OCI-LY7 (cell line): ENCODE results near the gene EIF2S2. TPM values are rescaled to one million over a fixed set of nuclear protein-coding genes. Genes with fewer than 3 reads are reported as not detected.

Experiments
- BruUV-seq: library from RNA; stranded (reverse); fragments of 400-500 nt; replicated peaks from 2 replicates; lab custom pipeline; 2021; lab: Mats Ljungman, UMichigan
- CTCF ChIA-PET: fragments of 300-600 bp; sonication (Branson Sonifier 250); formaldehyde crosslinking; loops from one replicate; lab custom pipeline; 2022; ENCODE audit warnings: antibody characterized with exemption; ENCODE audit not compliant: unreplicated experiment; lab: Charles Lee
- POLR2A ChIA-PET: fragments of 300-600 bp; sonication (Branson Sonifier 250); formaldehyde crosslinking; loops from one replicate; lab custom pipeline; 2022; ENCODE audit warnings: antibody characterized with exemption; lab: Charles Lee
- DNase-seq: peaks from one replicate; pipeline ENCODE4 v3.0.0-alpha.2; 2015; ENCODE audit warnings: low spot score
- H2AFZ ChIP-seq: fragments of 200-600 bp; sonication (generic), shearing (Covaris generic); 2 replicates; pipeline ENCODE4 v1.6.1; 2014; ENCODE audit warnings: mild to moderate bottlenecking, antibody characterized with exemption, low read length, moderate library complexity
- H3K27ac ChIP-seq: fragments of 200-600 bp; sonication (generic); 2 replicates; pipeline ENCODE4 v1.5.1; 2014; ENCODE audit warnings: mixed run types, low read depth, mild to moderate bottlenecking, moderate library complexity, low read length, inconsistent platforms; ENCODE audit not compliant: poor library complexity, severe bottlenecking
- H3K36me3 ChIP-seq: fragments of 200-600 bp; sonication (generic); 2 replicates; pipeline ENCODE4 v1.6.1; 2014; ENCODE audit warnings: mild to moderate bottlenecking, antibody characterized with exemption, low read length, moderate library complexity, mixed read lengths; ENCODE audit not compliant: insufficient read depth
- H3K4me1 ChIP-seq: fragments of 200-600 bp; sonication (generic); 2 replicates; pipeline ENCODE4 v1.5.1; 2014; ENCODE audit warnings: mild to moderate bottlenecking, low read length; ENCODE audit not compliant: insufficient read depth, poor library complexity, severe bottlenecking
- H3K4me2 ChIP-seq: fragments of 200-600 bp; sonication (generic); 2 replicates; pipeline ENCODE4 v1.6.1; 2014; ENCODE audit warnings: mild to moderate bottlenecking, low read length
- H3K4me3 ChIP-seq: fragments of 200-600 bp; sonication (generic); 2 replicates; pipeline ENCODE4 v1.5.1; 2014; ENCODE audit warnings: mild to moderate bottlenecking, low read depth, low read length; ENCODE audit not compliant: poor library complexity, severe bottlenecking
- H3K79me2 ChIP-seq: fragments of 200-600 bp; sonication (generic); 2 replicates; pipeline ENCODE4 v1.6.1; 2016; ENCODE audit warnings: low read depth, mild to moderate bottlenecking, low read length, moderate library complexity, mixed read lengths; ENCODE audit not compliant: insufficient read depth
- H3K9me2 ChIP-seq: fragments of 200-600 bp; sonication (generic); 2 replicates; pipeline ENCODE4 v1.6.1; 2016; ENCODE audit warnings: mild to moderate bottlenecking, low read length, mixed read lengths; ENCODE audit not compliant: insufficient read depth
- H3K9me3 ChIP-seq: fragments of 200-600 bp; sonication (generic); 2 replicates; pipeline ENCODE4 v1.6.1; 2014; ENCODE audit warnings: mild to moderate bottlenecking, mixed run types, low read length, mixed read lengths
- H4K20me1 ChIP-seq: fragments of 200-600 bp; sonication (generic); 2 replicates; pipeline ENCODE4 v1.6.1; 2014; ENCODE audit warnings: mild to moderate bottlenecking, antibody characterized with exemption, low read length, moderate library complexity, mixed read lengths; ENCODE audit not compliant: insufficient read depth
- EZH2phosphoT487 ChIP-seq: fragments of 200-600 bp; sonication (generic); IDR thresholded peaks from 2 replicates; pipeline ENCODE4 v1.6.1; 2018; ENCODE audit warnings: low read depth, borderline replicate concordance, mild to moderate bottlenecking, mixed run types, antibody characterized with exemption, low read length, moderate library complexity, mixed read lengths
- intact Hi-C: fragments of 100-400 bp; cut with micrococcal nuclease; formaldehyde crosslinking; loops from one replicate; pipeline ENCODE4 v1.10.0; 2022; ENCODE audit not compliant: unreplicated experiment
- total RNA-seq, 2 experiments: library from RNA; depleted of rRNA in 1 of 2; stranded (reverse); fragments of >200 nt in 1 of 2; shearing (Covaris generic) in 1 of 2; gene quantifications; 2 replicates each; pipeline ENCODE4 v1.2.3, GENCODE V29; 2014 to 2022
- TF ChIP-seq, protein P1 (sequence below): fragments of 200-600 bp; sonication (generic); conservative IDR thresholded peaks from 2 replicates; pipeline ENCODE4 v1.5.1; 2014; ENCODE audit warnings: mild to moderate bottlenecking, antibody characterized with exemption, low read length, moderate library complexity, mixed read lengths

Gene EIF2S2
- total RNA-seq, 2 experiments from 2014 or later, result 104 to 130 TPM

DNA sequence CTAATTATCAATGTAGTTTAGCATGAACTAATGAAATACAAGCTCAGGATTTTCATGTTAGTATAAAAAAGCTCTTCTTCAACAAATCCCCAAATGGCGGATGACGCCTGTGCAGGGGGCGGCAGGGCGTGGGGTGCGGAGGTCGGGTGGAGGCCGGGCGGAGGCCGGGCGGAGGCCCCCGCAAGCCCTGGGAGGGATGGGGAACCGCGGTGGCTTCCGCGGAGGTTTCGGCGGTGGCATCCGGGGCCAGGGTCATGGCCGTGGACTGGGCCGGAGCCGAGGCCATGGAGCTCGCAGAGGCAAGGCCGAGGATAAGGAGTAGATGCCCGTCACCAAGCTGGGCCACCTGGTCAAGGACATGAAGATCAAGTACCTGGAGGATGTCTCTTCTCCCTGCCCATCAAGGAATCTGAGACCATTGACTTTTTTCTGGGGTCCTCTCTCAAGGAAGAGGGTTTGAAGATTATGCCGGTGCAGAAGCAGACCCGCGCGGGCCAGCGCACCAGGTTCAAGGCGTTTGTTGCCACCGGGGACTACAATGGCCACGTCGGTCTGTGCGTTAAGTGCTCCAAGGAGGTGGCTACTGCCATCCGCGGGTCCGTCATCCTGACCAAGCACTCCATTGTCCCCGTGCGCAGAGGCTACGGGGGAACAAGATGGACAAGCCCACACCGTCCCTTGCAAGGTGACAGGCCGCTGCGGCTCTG is 10.4 kb upstream of the EIF2S2 start:
- Histone ChIP-seq H3K4me3 (no peak overlapping the region), H3K9me3 (no peaks in the 10 kb centered on the region), H3K27ac (no peak overlapping the region), H3K79me2 (no peaks in the 10 kb centered on the region), H3K9me2 (no peaks in the 10 kb centered on the region), H2AFZ (no peak overlapping the region), H3K4me1 (peaks cover 15% of the 10 kb centered on the region), H3K36me3 (no peaks in the 10 kb centered on the region), H4K20me1 (no peaks in the 10 kb centered on the region), H3K4me2 (no peak overlapping the region)
- CTCF ChIA-PET, result interaction anchor here (0.6 kb wide), 1 partner anchor 195 kb away, joined by 3 read pairs; no protein-coding TSS in a partner anchor
- TF ChIP-seq, protein P1, sequence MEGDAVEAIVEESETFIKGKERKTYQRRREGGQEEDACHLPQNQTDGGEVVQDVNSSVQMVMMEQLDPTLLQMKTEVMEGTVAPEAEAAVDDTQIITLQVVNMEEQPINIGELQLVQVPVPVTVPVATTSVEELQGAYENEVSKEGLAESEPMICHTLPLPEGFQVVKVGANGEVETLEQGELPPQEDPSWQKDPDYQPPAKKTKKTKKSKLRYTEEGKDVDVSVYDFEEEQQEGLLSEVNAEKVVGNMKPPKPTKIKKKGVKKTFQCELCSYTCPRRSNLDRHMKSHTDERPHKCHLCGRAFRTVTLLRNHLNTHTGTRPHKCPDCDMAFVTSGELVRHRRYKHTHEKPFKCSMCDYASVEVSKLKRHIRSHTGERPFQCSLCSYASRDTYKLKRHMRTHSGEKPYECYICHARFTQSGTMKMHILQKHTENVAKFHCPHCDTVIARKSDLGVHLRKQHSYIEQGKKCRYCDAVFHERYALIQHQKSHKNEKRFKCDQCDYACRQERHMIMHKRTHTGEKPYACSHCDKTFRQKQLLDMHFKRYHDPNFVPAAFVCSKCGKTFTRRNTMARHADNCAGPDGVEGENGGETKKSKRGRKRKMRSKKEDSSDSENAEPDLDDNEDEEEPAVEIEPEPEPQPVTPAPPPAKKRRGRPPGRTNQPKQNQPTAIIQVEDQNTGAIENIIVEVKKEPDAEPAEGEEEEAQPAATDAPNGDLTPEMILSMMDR, result no peak
- no peak for TF ChIP-seq EZH2phosphoT487
- POLR2A ChIA-PET, result interaction anchor here (0.9 to 1.0 kb wide), 2 partner anchors 10 kb away, joined by 5 to 6 read pairs; partner anchors contain the start of gene EIF2S2
- DNase-seq, result no peak
- BruUV-seq, result no TSS peak
- intact Hi-C loops, result no loop called here

DNA sequence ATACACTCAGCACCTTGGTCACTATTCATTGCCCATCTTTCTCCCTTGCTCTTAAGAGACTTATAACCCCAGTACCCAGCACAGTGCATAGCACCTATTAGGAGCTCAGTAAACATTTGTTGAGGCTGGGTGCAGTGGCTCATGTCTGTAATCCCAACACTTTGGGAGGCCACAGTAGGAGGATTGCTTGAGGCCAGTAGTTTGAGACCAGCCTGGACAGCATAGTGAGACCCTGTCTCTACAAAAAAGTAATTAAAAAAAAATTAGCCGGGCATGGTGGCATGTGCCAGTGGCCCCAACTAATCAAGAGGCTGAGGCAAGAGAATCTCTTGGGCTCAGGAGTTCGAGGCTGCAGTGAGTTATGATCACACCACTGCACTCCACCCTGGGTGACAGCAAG is 8.2 kb upstream of the EIF2S2 start:
- Histone ChIP-seq H3K36me3 (no peaks in the 10 kb centered on the region), H3K79me2 (no peaks in the 10 kb centered on the region), H4K20me1 (no peaks in the 10 kb centered on the region), H3K9me3 (no peaks in the 10 kb centered on the region), H3K9me2 (no peaks in the 10 kb centered on the region), H3K27ac (no peak overlapping the region), H2AFZ (no peak overlapping the region), H3K4me2 (no peak overlapping the region), H3K4me1 (peaks cover 14% of the 10 kb centered on the region), H3K4me3 (no peak overlapping the region)
- no peak for DNase-seq
- BruUV-seq, result no TSS peak
- TF ChIP-seq, protein P1, result no peak
- no peak for TF ChIP-seq EZH2phosphoT487
- POLR2A ChIA-PET, result no interaction called here
- intact Hi-C loops, result no loop called here
- CTCF ChIA-PET, result no interaction called here

DNA sequence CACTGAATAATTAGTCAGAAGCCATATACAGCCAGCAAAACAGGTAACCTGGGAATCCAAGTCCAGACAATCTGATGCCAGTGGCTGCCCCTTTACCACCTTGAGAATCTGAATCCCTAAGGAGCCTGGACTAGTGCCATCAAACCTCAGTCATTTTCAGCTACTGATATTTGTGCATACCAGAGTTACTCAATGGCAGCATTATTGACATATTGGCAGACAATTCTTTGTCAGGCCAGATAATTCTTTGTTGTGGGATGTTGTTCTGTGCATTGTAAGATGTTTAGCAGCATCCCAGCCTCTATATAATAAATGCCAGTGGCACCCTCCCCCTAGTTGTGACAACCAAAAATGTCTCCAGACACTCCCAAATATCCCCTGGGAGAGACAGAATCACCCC is 3.2 kb upstream of the EIF2S2 start:
- TF ChIP-seq, protein P1, result no peak
- TF ChIP-seq EZH2phosphoT487, result no peak

More for the DNA sequence above, 3.2 kb upstream of the EIF2S2 start:
- Histone ChIP-seq H3K4me3 (no peak overlapping the region), H4K20me1 (peaks cover 10% of the 10 kb centered on the region; the same call in 1 of the 2 replicates), H3K36me3 (peaks cover 14% of the 10 kb centered on the region), H3K9me2 (no peaks in the 10 kb centered on the region), H3K4me1 (peaks cover 8% of the 10 kb centered on the region), H3K9me3 (no peaks in the 10 kb centered on the region), H3K4me2 (no peak overlapping the region), H3K27ac (no peak overlapping the region), H2AFZ (no peak overlapping the region), H3K79me2 (peaks cover 18% of the 10 kb centered on the region)
- ChIA-PET CTCF (no interaction called here), POLR2A (interaction anchor here (0.8 kb wide), 1 partner anchor 68 kb away, joined by 3 read pairs; no protein-coding TSS in a partner anchor)
- no TSS peak for BruUV-seq
- intact Hi-C loops, result no loop called here
- no peak for DNase-seq
